ENCODE data around the gene NCS1.

DNA sequence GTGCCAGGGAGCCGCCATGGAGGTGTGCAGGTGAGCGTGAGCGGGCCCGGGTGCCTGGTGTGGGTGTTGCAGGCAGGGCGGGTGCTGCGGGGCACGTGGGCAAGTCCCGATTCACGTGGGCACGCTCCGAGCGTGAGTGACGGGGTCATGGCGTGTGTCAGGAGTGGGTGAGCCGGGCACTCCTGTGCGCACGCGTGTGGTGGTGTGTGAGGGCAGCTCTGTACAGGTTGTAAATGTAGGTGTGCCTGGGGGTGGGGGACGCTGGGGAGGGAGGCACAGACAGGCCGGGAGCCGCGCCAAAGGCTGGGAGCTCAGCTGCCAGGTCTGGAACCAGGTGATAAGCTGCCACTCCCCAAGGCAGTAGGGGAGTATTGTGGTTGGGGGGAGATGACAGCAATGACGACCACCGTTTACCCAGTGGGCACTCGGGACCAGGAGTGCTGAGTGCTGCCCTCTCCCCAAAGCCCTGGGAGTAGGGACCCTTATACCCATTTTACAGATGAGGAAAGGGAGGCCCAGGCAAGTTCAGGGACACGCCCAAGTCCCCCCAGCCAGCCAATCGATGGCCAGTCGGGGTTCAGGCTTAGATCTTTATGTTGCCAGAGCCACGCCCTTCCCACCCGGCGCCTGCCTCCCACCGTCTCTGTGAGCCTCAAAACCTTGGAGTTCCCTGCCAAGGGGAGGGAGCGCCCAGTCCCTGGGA is 9.6 kb downstream of the NCS1 start:
- TF ChIP-seq, protein P1, sequence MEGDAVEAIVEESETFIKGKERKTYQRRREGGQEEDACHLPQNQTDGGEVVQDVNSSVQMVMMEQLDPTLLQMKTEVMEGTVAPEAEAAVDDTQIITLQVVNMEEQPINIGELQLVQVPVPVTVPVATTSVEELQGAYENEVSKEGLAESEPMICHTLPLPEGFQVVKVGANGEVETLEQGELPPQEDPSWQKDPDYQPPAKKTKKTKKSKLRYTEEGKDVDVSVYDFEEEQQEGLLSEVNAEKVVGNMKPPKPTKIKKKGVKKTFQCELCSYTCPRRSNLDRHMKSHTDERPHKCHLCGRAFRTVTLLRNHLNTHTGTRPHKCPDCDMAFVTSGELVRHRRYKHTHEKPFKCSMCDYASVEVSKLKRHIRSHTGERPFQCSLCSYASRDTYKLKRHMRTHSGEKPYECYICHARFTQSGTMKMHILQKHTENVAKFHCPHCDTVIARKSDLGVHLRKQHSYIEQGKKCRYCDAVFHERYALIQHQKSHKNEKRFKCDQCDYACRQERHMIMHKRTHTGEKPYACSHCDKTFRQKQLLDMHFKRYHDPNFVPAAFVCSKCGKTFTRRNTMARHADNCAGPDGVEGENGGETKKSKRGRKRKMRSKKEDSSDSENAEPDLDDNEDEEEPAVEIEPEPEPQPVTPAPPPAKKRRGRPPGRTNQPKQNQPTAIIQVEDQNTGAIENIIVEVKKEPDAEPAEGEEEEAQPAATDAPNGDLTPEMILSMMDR (IDR thresholded peaks at IDR 0.05; ENCODE audit: low read depth, low read length) = no peak
- TF ChIP-seq EZH2phosphoT487 (IDR thresholded peaks at IDR 0.05; ENCODE audit: low read depth) = no peak
